H9 (cell line): ENCODE results near the gene HOXC13. TPM values are rescaled to one million over a fixed set of nuclear protein-coding genes. Genes with fewer than 3 reads are reported as not detected.

ENCODE experiments used
- DNase-seq: peaks from one replicate; pipeline ENCODE4 v3.0.0-alpha.2; 2017
- H2AFZ ChIP-seq: one replicate; pipeline ENCODE4 v1.6.1; 2013; ENCODE audit warnings: mild to moderate bottlenecking, low read length, control low read depth, moderate library complexity
- H2AK5ac ChIP-seq: 2 replicates; pipeline ENCODE4 v1.6.1; 2013; ENCODE audit warnings: low read length, control low read depth, mixed read lengths; ENCODE audit not compliant: insufficient read length
- H2BK120ac ChIP-seq: one replicate; pipeline ENCODE4 v1.6.1; 2013; ENCODE audit warnings: low read depth, mild to moderate bottlenecking, low read length, control low read depth, inconsistent platforms; ENCODE audit not compliant: poor library complexity, severe bottlenecking
- H2BK12ac ChIP-seq: 2 replicates; pipeline ENCODE4 v1.6.1; 2013; ENCODE audit warnings: low read length, control low read depth, mixed read lengths, low read depth; ENCODE audit not compliant: insufficient read length
- H2BK15ac ChIP-seq: 2 replicates; pipeline ENCODE4 v1.6.1; 2013; ENCODE audit warnings: low read depth, low read length, control low read depth
- H2BK20ac ChIP-seq: one replicate; pipeline ENCODE4 v1.6.1; 2013; ENCODE audit warnings: low read depth, mild to moderate bottlenecking, low read length, control low read depth, inconsistent platforms; ENCODE audit not compliant: poor library complexity, severe bottlenecking
- H2BK5ac ChIP-seq: 2 replicates; pipeline ENCODE4 v1.6.1; 2013; ENCODE audit warnings: low read length, control low read depth, mixed read lengths; ENCODE audit not compliant: insufficient read length
- H3K14ac ChIP-seq: 2 replicates; pipeline ENCODE4 v1.6.1; 2013; ENCODE audit warnings: low read length, control low read depth; ENCODE audit not compliant: insufficient read depth
- H3K18ac ChIP-seq: 2 replicates; pipeline ENCODE4 v1.6.1; 2013; ENCODE audit warnings: low read depth, mild to moderate bottlenecking, mixed read lengths, low read length, control low read depth; ENCODE audit not compliant: insufficient read length
- H3K23ac ChIP-seq: 2 replicates; pipeline ENCODE4 v1.6.1; 2013; ENCODE audit warnings: low read length, control low read depth, mixed read lengths, low read depth; ENCODE audit not compliant: insufficient read length
- H3K23me2 ChIP-seq: 2 replicates; pipeline ENCODE4 v1.6.1; 2013; ENCODE audit warnings: low read depth, mild to moderate bottlenecking, mixed read lengths, low read length, control low read depth; ENCODE audit not compliant: insufficient read length, poor library complexity, severe bottlenecking
- H3K27ac ChIP-seq: 2 replicates; pipeline ENCODE4 v1.5.1; 2013; ENCODE audit warnings: low read length, control low read depth, mixed read lengths, low read depth; ENCODE audit not compliant: insufficient read length
- H3K27me3 ChIP-seq: 2 replicates; pipeline ENCODE4 v1.6.1; 2013; ENCODE audit warnings: low read length, control low read depth, inconsistent platforms; ENCODE audit not compliant: insufficient read depth
- H3K4ac ChIP-seq: 2 replicates; pipeline ENCODE4 v1.6.1; 2013; ENCODE audit warnings: low read depth, mild to moderate bottlenecking, control low read depth, inconsistent platforms, low read length, moderate library complexity
- H3K4me1 ChIP-seq: 2 replicates; pipeline ENCODE4 v1.6.1; 2013; ENCODE audit warnings: low read length, control low read depth, inconsistent platforms; ENCODE audit not compliant: insufficient read depth
- H3K4me2 ChIP-seq: 2 replicates; pipeline ENCODE4 v1.6.1; 2013; ENCODE audit warnings: low read length, control low read depth, mixed read lengths; ENCODE audit not compliant: insufficient read length, insufficient read depth
- H3K56ac ChIP-seq: 2 replicates; pipeline ENCODE4 v1.6.1; 2013; ENCODE audit warnings: low read depth, mild to moderate bottlenecking, mixed read lengths, low read length, control low read depth; ENCODE audit not compliant: insufficient read length
- H3K79me1 ChIP-seq: 2 replicates; pipeline ENCODE4 v1.6.1; 2013; ENCODE audit warnings: low read depth, mild to moderate bottlenecking, moderate library complexity, low read length, control low read depth, inconsistent platforms; ENCODE audit not compliant: insufficient read depth, poor library complexity, severe bottlenecking
- H3K79me2 ChIP-seq: 2 replicates; pipeline ENCODE4 v1.6.1; 2013; ENCODE audit warnings: low read length, control low read depth, inconsistent platforms; ENCODE audit not compliant: insufficient read depth
- H3K9ac ChIP-seq: 2 replicates; pipeline ENCODE4 v1.6.1; 2013; ENCODE audit warnings: low read length, control low read depth, mixed read lengths; ENCODE audit not compliant: insufficient read length; ENCODE audit errors: extremely low read depth
- H3K9me3 ChIP-seq: one replicate; pipeline ENCODE4 v1.6.1; 2013; ENCODE audit warnings: low read depth, low read length, inconsistent platforms; ENCODE audit not compliant: control insufficient read depth
- H3T11ph ChIP-seq: one replicate; pipeline ENCODE4 v1.6.1; 2013; ENCODE audit warnings: mild to moderate bottlenecking, low read length, control low read depth, inconsistent platforms
- H4K20me1 ChIP-seq: one replicate; pipeline ENCODE4 v1.6.1; 2013; ENCODE audit not compliant: control insufficient read depth, insufficient read length, insufficient read depth
- H4K5ac ChIP-seq: 2 replicates; pipeline ENCODE4 v1.6.1; 2013; ENCODE audit warnings: low read depth, mild to moderate bottlenecking, mixed read lengths, low read length, control low read depth; ENCODE audit not compliant: insufficient read length
- H4K8ac ChIP-seq: replicated peaks from 2 replicates; pipeline ENCODE4 v1.6.1; 2013; ENCODE audit warnings: low read length, control low read depth, mixed read lengths, low read depth; ENCODE audit not compliant: insufficient read length
- H4K91ac ChIP-seq: 2 replicates; pipeline ENCODE4 v1.6.1; 2013; ENCODE audit warnings: low read depth, mild to moderate bottlenecking, moderate library complexity, mixed read lengths, low read length, control low read depth; ENCODE audit not compliant: insufficient read length
- H3K27ac Mint-ChIP-seq, 3 experiments: 2 replicates in 2 of 3; 3 replicates in 1 of 3; pipeline ENCODE4 v1.8.0; 2020 to 2021; ENCODE audit warnings: mixed read lengths in 3 of 3, mild to moderate bottlenecking in 1 of 3, moderate library complexity in 1 of 3
- H3K27me3 Mint-ChIP-seq: 2 replicates; pipeline ENCODE4 v1.8.0; 2021; ENCODE audit warnings: low read depth, mild to moderate bottlenecking, moderate library complexity, mixed read lengths
- H3K36me3 Mint-ChIP-seq, 3 experiments: 2 replicates in 2 of 3; 3 replicates in 1 of 3; pipeline ENCODE4 v1.8.0; 2020 to 2021; ENCODE audit warnings: low read depth in 3 of 3, mixed read lengths in 3 of 3; ENCODE audit not compliant: insufficient read depth in 1 of 3
- H3K4me1 Mint-ChIP-seq, 2 experiments: 2 replicates each; pipeline ENCODE4 v1.8.0; 2020; ENCODE audit warnings: mixed read lengths in 2 of 2
- H3K4me3 Mint-ChIP-seq, 2 experiments: 2 replicates in 1 of 2; 3 replicates in 1 of 2; pipeline ENCODE4 v1.8.0; 2020 to 2021; ENCODE audit warnings: mild to moderate bottlenecking in 2 of 2, mixed read lengths in 2 of 2, moderate library complexity in 1 of 2
- H3K9me3 Mint-ChIP-seq, 2 experiments: 2 replicates in 1 of 2; 3 replicates in 1 of 2; pipeline ENCODE4 v1.8.0; 2020; ENCODE audit warnings: mild to moderate bottlenecking in 2 of 2, mixed read lengths in 2 of 2, moderate library complexity in 1 of 2
- WGBS: extraction: QIAGEN DNeasy Blood & Tissue Kit; methylation state at CpG from one replicate; pipeline ENCODE4 v1.1.7; 2013; ENCODE audit warnings: missing lambda C conversion rate, low lambda C conversion rate, mixed read lengths; ENCODE audit not compliant: insufficient read length; ENCODE audit errors: extremely low coverage; 5-methylcytosine and 5-hydroxymethylcytosine counted together
- total RNA-seq: library from RNA; stranded (reverse); gene quantifications from 2 replicates; pipeline ENCODE4 v1.2.1, GENCODE V29; 2021
- TF ChIP-seq, protein P1 (sequence below): fragments of 200-600 bp; sonication (generic); conservative IDR thresholded peaks from 3 replicates; pipeline ENCODE4 v1.8.0; 2021; ENCODE audit warnings: antibody characterized with exemption, mild to moderate bottlenecking

HOXC13 gene
- total RNA-seq, 1 experiment from 2014 or later: not detected

DNA sequence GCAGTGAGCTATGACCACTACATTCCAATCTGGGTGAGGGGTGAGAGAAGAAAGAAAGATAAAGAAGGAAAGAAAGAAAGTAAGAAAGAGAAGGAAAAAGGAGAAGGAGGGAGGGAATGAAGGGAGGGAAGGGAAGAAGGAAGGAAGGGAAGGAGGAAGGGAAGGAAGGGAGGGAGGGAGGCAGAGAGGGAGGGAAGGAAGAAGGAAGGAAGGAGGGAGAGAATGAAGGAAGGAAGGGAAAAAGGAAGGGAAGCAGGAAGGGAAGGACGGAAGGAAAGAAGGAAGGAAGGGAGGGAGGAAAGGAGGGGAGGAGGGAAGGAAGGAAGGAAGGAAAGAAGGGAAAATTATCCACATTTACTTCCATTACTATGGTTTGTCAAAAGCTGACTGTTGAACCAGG is 39.4 kb upstream of the HOXC13 start:
- Histone ChIP-seq H2BK12ac (no peak overlapping the region), H3K23ac (no peak overlapping the region), H3K9ac (no peak overlapping the region), H3T11ph (no peak overlapping the region), H3K27me3 (no peaks in the 10 kb centered on the region; the same call in 1 of the 2 replicates), H2BK5ac (no peak overlapping the region), H2BK120ac (no peak overlapping the region), H3K14ac (no peak overlapping the region), H2BK15ac (no peak overlapping the region), H3K4me2 (no peak overlapping the region), H3K79me2 (no peaks in the 10 kb centered on the region), H2BK20ac (no peak overlapping the region), H4K8ac (no peak overlapping the region), H3K4me1 (no peaks in the 10 kb centered on the region), H2AFZ (no peak overlapping the region), H4K91ac (no peak overlapping the region), H3K18ac (no peak overlapping the region), H2AK5ac (no peak overlapping the region), H4K20me1 (no peaks in the 10 kb centered on the region), H3K9me3 (no peaks in the 10 kb centered on the region), H3K56ac (no peak overlapping the region), H4K5ac (no peak overlapping the region), H3K23me2 (no peaks in the 10 kb centered on the region), H3K4ac (no peak overlapping the region), H3K79me1 (no peaks in the 10 kb centered on the region), H3K27ac (no peak overlapping the region)
- Mint-ChIP-seq H3K9me3 (no peaks in the 10 kb centered on the region), H3K36me3 (no peaks in the 10 kb centered on the region), H3K4me3 (no peak overlapping the region), H3K27me3 (peaks cover 77% of the 10 kb centered on the region), H3K27ac (no peak overlapping the region), H3K4me1 (no peaks in the 10 kb centered on the region)
- no CpG with 5 or more reads among the region's 1 CpG for WGBS
- no peak for DNase-seq
- TF ChIP-seq, protein P1, sequence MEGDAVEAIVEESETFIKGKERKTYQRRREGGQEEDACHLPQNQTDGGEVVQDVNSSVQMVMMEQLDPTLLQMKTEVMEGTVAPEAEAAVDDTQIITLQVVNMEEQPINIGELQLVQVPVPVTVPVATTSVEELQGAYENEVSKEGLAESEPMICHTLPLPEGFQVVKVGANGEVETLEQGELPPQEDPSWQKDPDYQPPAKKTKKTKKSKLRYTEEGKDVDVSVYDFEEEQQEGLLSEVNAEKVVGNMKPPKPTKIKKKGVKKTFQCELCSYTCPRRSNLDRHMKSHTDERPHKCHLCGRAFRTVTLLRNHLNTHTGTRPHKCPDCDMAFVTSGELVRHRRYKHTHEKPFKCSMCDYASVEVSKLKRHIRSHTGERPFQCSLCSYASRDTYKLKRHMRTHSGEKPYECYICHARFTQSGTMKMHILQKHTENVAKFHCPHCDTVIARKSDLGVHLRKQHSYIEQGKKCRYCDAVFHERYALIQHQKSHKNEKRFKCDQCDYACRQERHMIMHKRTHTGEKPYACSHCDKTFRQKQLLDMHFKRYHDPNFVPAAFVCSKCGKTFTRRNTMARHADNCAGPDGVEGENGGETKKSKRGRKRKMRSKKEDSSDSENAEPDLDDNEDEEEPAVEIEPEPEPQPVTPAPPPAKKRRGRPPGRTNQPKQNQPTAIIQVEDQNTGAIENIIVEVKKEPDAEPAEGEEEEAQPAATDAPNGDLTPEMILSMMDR: no peak
